T-helper 1 cell treated with Interleukin-12 subunit alpha and Interleukin-12 subunit beta and Interleukin-4 antibody, amounts not matched to agents 30 μg/mL and 1 μg/mL, for 36 hours (primary cell): ENCODE results near the gene GALNT17.
"Not testable (repeated sequence)": the region's sequence is repeated elsewhere in the genome, so short reads cannot be mapped to it uniquely, and the experiment has no call there.

Experiments used
- H3K27ac Mint-ChIP-seq: one replicate; pipeline ENCODE4 v1.8.0; 2021; ENCODE audit warnings: mild to moderate bottlenecking, mixed read lengths
- H3K27me3 Mint-ChIP-seq: one replicate; pipeline ENCODE4 v1.8.0; 2021; ENCODE audit warnings: low read depth, mixed read lengths
- H3K36me3 Mint-ChIP-seq: one replicate; pipeline ENCODE4 v1.8.0; 2021; ENCODE audit warnings: low read depth, mixed read lengths
- H3K4me1 Mint-ChIP-seq: one replicate; pipeline ENCODE4 v1.8.0; 2021; ENCODE audit warnings: low read depth, mixed read lengths
- H3K4me3 Mint-ChIP-seq: one replicate; pipeline ENCODE4 v1.8.0; 2021; ENCODE audit warnings: mild to moderate bottlenecking, moderate library complexity, mixed read lengths
- H3K9me3 Mint-ChIP-seq: one replicate; pipeline ENCODE4 v1.8.0; 2021; ENCODE audit warnings: mixed read lengths

GALNT17 gene

GRCh38 chr7:71639382-71640085 is 507.6 kb downstream of the GALNT17 start:
- no peaks in the 10 kb centered on the region for H3K4me1 Mint-ChIP-seq
- H3K27me3 Mint-ChIP-seq: no peaks in the 10 kb centered on the region
- H3K27ac Mint-ChIP-seq: no peak overlapping the region
- no peak overlapping the region for H3K4me3 Mint-ChIP-seq
- peaks cover 30% of the 10 kb centered on the region for H3K9me3 Mint-ChIP-seq
- no peaks in the 10 kb centered on the region for H3K36me3 Mint-ChIP-seq

- H3K27me3 Mint-ChIP-seq, H3K27ac Mint-ChIP-seq, H3K4me3 Mint-ChIP-seq, H3K4me1 Mint-ChIP-seq, H3K36me3 Mint-ChIP-seq: not testable (repeated sequence)
- H3K9me3 Mint-ChIP-seq: peaks cover 26% of the 10 kb centered on the region
Measured at GRCh38 chr7:71643031-71643430, 511.1 kb downstream of the GALNT17 start.

- Mint-ChIP-seq H3K9me3 (peaks cover 26% of the 10 kb centered on the region), H3K27me3 (no peaks in the 10 kb centered on the region), H3K4me3 (no peak overlapping the region), H3K4me1 (no peaks in the 10 kb centered on the region), H3K27ac (no peak overlapping the region), H3K36me3 (no peaks in the 10 kb centered on the region)
Measured at GRCh38 chr7:71645836-71646235, 513.9 kb downstream of the GALNT17 start.

GRCh38 chr7:71649812-71650211 is 517.9 kb downstream of the GALNT17 start:
- H3K36me3 Mint-ChIP-seq: no peaks in the 10 kb centered on the region
- H3K27me3 Mint-ChIP-seq: no peaks in the 10 kb centered on the region
- H3K27ac Mint-ChIP-seq: no peak overlapping the region
- peaks cover 31% of the 10 kb centered on the region for H3K9me3 Mint-ChIP-seq
- H3K4me1 Mint-ChIP-seq: no peaks in the 10 kb centered on the region
- no peak overlapping the region for H3K4me3 Mint-ChIP-seq

- Mint-ChIP-seq H3K27ac (no peak overlapping the region), H3K4me3 (no peak overlapping the region), H3K9me3 (peaks cover 31% of the 10 kb centered on the region), H3K27me3 (no peaks in the 10 kb centered on the region), H3K36me3 (no peaks in the 10 kb centered on the region), H3K4me1 (no peaks in the 10 kb centered on the region)
Measured at GRCh38 chr7:71650653-71651337, 518.9 kb downstream of the GALNT17 start.

- no peaks in the 10 kb centered on the region for H3K4me1 Mint-ChIP-seq
Measured at GRCh38 chr7:71652510-71652909, 520.6 kb downstream of the GALNT17 start.

GRCh38 chr7:71657386-71657785 is 525.4 kb downstream of the GALNT17 start:
- no peaks in the 10 kb centered on the region for H3K27me3 Mint-ChIP-seq
- no peaks in the 10 kb centered on the region for H3K36me3 Mint-ChIP-seq
- no peaks in the 10 kb centered on the region for H3K4me1 Mint-ChIP-seq
- no peak overlapping the region for H3K27ac Mint-ChIP-seq
- H3K9me3 Mint-ChIP-seq: peaks cover 31% of the 10 kb centered on the region
- no peak overlapping the region for H3K4me3 Mint-ChIP-seq

More at GRCh38 chr7:71652510-71652909, 520.6 kb downstream of the GALNT17 start:
- no peak overlapping the region for H3K4me3 Mint-ChIP-seq
- H3K27ac Mint-ChIP-seq: no peak overlapping the region
- H3K36me3 Mint-ChIP-seq: no peaks in the 10 kb centered on the region
- peaks cover 38% of the 10 kb centered on the region for H3K9me3 Mint-ChIP-seq
- H3K27me3 Mint-ChIP-seq: no peaks in the 10 kb centered on the region

- no peaks in the 10 kb centered on the region for H3K27me3 Mint-ChIP-seq
- H3K4me3 Mint-ChIP-seq: no peak overlapping the region
- no peak overlapping the region for H3K27ac Mint-ChIP-seq
- no peaks in the 10 kb centered on the region for H3K4me1 Mint-ChIP-seq
- H3K36me3 Mint-ChIP-seq: no peaks in the 10 kb centered on the region
- H3K9me3 Mint-ChIP-seq: peaks cover 41% of the 10 kb centered on the region
Measured at GRCh38 chr7:71659622-71660021, 527.7 kb downstream of the GALNT17 start.

GRCh38 chr7:71661671-71662224 is 529.8 kb downstream of the GALNT17 start:
- H3K9me3 Mint-ChIP-seq: peaks cover 30% of the 10 kb centered on the region
- no peak overlapping the region for H3K27ac Mint-ChIP-seq
- no peaks in the 10 kb centered on the region for H3K36me3 Mint-ChIP-seq
- H3K4me1 Mint-ChIP-seq: no peaks in the 10 kb centered on the region
- H3K27me3 Mint-ChIP-seq: no peaks in the 10 kb centered on the region
- H3K4me3 Mint-ChIP-seq: no peak overlapping the region

- no peaks in the 10 kb centered on the region for H3K36me3 Mint-ChIP-seq
- peaks cover 33% of the 10 kb centered on the region for H3K9me3 Mint-ChIP-seq
- no peaks in the 10 kb centered on the region for H3K27me3 Mint-ChIP-seq
- no peak overlapping the region for H3K27ac Mint-ChIP-seq
- H3K4me3 Mint-ChIP-seq: no peak overlapping the region
- no peaks in the 10 kb centered on the region for H3K4me1 Mint-ChIP-seq
Measured at GRCh38 chr7:71665716-71666115, 533.8 kb downstream of the GALNT17 start.

GRCh38 chr7:71668572-71668971 is 536.6 kb downstream of the GALNT17 start:
- no peak overlapping the region for H3K27ac Mint-ChIP-seq
- no peak overlapping the region for H3K4me3 Mint-ChIP-seq
- no peaks in the 10 kb centered on the region for H3K27me3 Mint-ChIP-seq
- H3K9me3 Mint-ChIP-seq: peaks cover 19% of the 10 kb centered on the region
- H3K36me3 Mint-ChIP-seq: no peaks in the 10 kb centered on the region
- H3K4me1 Mint-ChIP-seq: no peaks in the 10 kb centered on the region

- H3K27me3 Mint-ChIP-seq: no peaks in the 10 kb centered on the region
- no peaks in the 10 kb centered on the region for H3K4me1 Mint-ChIP-seq
- H3K4me3 Mint-ChIP-seq: no peak overlapping the region
- H3K9me3 Mint-ChIP-seq: peaks cover 14% of the 10 kb centered on the region
- no peaks in the 10 kb centered on the region for H3K36me3 Mint-ChIP-seq
- H3K27ac Mint-ChIP-seq: no peak overlapping the region
Measured at GRCh38 chr7:71679480-71679879, 547.5 kb downstream of the GALNT17 start.

- H3K27me3 Mint-ChIP-seq: no peaks in the 10 kb centered on the region
- H3K9me3 Mint-ChIP-seq: peaks cover 21% of the 10 kb centered on the region
- H3K4me3 Mint-ChIP-seq: no peak overlapping the region
- H3K27ac Mint-ChIP-seq: no peak overlapping the region
- H3K36me3 Mint-ChIP-seq: no peaks in the 10 kb centered on the region
- H3K4me1 Mint-ChIP-seq: no peaks in the 10 kb centered on the region
Measured at GRCh38 chr7:71682181-71682580, 550.2 kb downstream of the GALNT17 start.

- peaks cover 22% of the 10 kb centered on the region for H3K9me3 Mint-ChIP-seq
- no peaks in the 10 kb centered on the region for H3K36me3 Mint-ChIP-seq
- no peak overlapping the region for H3K4me3 Mint-ChIP-seq
- H3K27me3 Mint-ChIP-seq: no peaks in the 10 kb centered on the region
- H3K27ac Mint-ChIP-seq: no peak overlapping the region
- H3K4me1 Mint-ChIP-seq: no peaks in the 10 kb centered on the region
Measured at GRCh38 chr7:71682841-71683781, 551.2 kb downstream of the GALNT17 start.
